Calu3 (cell line): ENCODE data around the gene SFXN1. TPM values are rescaled to one million over a fixed set of nuclear protein-coding genes. Genes with fewer than 3 reads are reported as not detected.

Source experiments
- BruUV-seq: library from RNA; stranded (reverse); fragments of 400-500 nt; replicated peaks from 2 replicates; lab custom pipeline; 2021; lab: Mats Ljungman, UMichigan
- CTCF ChIA-PET: fragments of 300-600 bp; sonication (Branson Sonifier 250); formaldehyde crosslinking; loops from one replicate; lab custom pipeline; 2022; ENCODE audit warnings: antibody characterized with exemption; lab: Charles Lee
- DNase-seq: peaks from one replicate; pipeline ENCODE4 v3.0.0; 2022
- H3K27ac Mint-ChIP-seq: one replicate; pipeline ENCODE4 v1.8.0; 2022; ENCODE audit warnings: mixed read lengths; ENCODE audit not compliant: unreplicated experiment
- H3K27me3 Mint-ChIP-seq: one replicate; pipeline ENCODE4 v1.8.0; 2022; ENCODE audit warnings: mixed read lengths; ENCODE audit not compliant: unreplicated experiment
- H3K36me3 Mint-ChIP-seq: one replicate; pipeline ENCODE4 v1.8.0; 2022; ENCODE audit warnings: mild to moderate bottlenecking, moderate library complexity, mixed read lengths; ENCODE audit not compliant: insufficient read depth, unreplicated experiment
- H3K4me1 Mint-ChIP-seq: one replicate; pipeline ENCODE4 v1.8.0; 2022; ENCODE audit warnings: mild to moderate bottlenecking, low read depth, mixed read lengths; ENCODE audit not compliant: unreplicated experiment
- H3K4me3 Mint-ChIP-seq: one replicate; pipeline ENCODE4 v1.8.0; 2022; ENCODE audit warnings: mild to moderate bottlenecking, low read depth, moderate library complexity, mixed read lengths; ENCODE audit not compliant: unreplicated experiment
- H3K9me3 Mint-ChIP-seq: one replicate; pipeline ENCODE4 v1.8.0; 2022; ENCODE audit warnings: low read depth, mixed read lengths; ENCODE audit not compliant: unreplicated experiment
- CTCF ChIP-seq: fragments of 200-600 bp; IDR thresholded peaks from one replicate; pipeline ENCODE4 v1.8.0; 2022; ENCODE audit warnings: antibody characterized with exemption; ENCODE audit not compliant: unreplicated experiment
- intact Hi-C: fragments of 100-400 bp; cut with micrococcal nuclease; formaldehyde crosslinking; loops from one replicate; pipeline ENCODE4 v1.10.0; 2022; ENCODE audit not compliant: unreplicated experiment
- total RNA-seq: library from RNA; stranded (reverse); gene quantifications from 2 replicates; pipeline ENCODE4 v1.2.3, GENCODE V29; 2022

Gene SFXN1
- total RNA-seq, 1 experiment from 2014 or later: 106 TPM

- Mint-ChIP-seq H3K27ac (no peak overlapping the region), H3K4me3 (no peak overlapping the region), H3K4me1 (no peaks in the 10 kb centered on the region), H3K27me3 (no peaks in the 10 kb centered on the region), H3K36me3 (peaks cover 30% of the 10 kb centered on the region), H3K9me3 (no peaks in the 10 kb centered on the region)
- no peak for DNase-seq
- TF ChIP-seq CTCF: no peak
- intact Hi-C loops: no loop called here
- CTCF ChIA-PET: interaction anchor here (0.6 kb wide), 1 partner anchor 1136 kb away, joined by 5 read pairs; no protein-coding TSS in a partner anchor
- BruUV-seq: no TSS peak
Measured at GRCh38 chr5:175523292-175523691, 44.9 kb downstream of the SFXN1 start.

- DNase-seq: no peak
- Mint-ChIP-seq H3K9me3 (no peaks in the 10 kb centered on the region), H3K4me1 (no peaks in the 10 kb centered on the region), H3K36me3 (peaks cover 23% of the 10 kb centered on the region), H3K27me3 (no peaks in the 10 kb centered on the region), H3K4me3 (no peak overlapping the region), H3K27ac (no peak overlapping the region)
- BruUV-seq: no TSS peak
- intact Hi-C loops: no loop called here
- TF ChIP-seq CTCF: no peak
- CTCF ChIA-PET: interaction anchor here (0.7 kb wide), 1 partner anchor 39 kb away, joined by 3 read pairs; no protein-coding TSS in a partner anchor
Measured at GRCh38 chr5:175524211-175524610, 45.9 kb downstream of the SFXN1 start.

GRCh38 chr5:175526691-175527090 lies 48.3 kb downstream of the SFXN1 start:
- no peaks in the 10 kb centered on the region for H3K4me1 Mint-ChIP-seq
- no peak for DNase-seq
- no peak overlapping the region for H3K27ac Mint-ChIP-seq
- CTCF ChIA-PET: no interaction called here
- H3K27me3 Mint-ChIP-seq: no peaks in the 10 kb centered on the region
- intact Hi-C loops: no loop called here
- peaks cover 14% of the 10 kb centered on the region for H3K36me3 Mint-ChIP-seq
- H3K9me3 Mint-ChIP-seq: no peaks in the 10 kb centered on the region
- TF ChIP-seq CTCF: no peak
- no TSS peak for BruUV-seq
- H3K4me3 Mint-ChIP-seq: no peak overlapping the region

GRCh38 chr5:175531361-175531760 lies 53.0 kb downstream of the SFXN1 start:
- Mint-ChIP-seq H3K36me3 (peaks cover 4% of the 10 kb centered on the region), H3K9me3 (no peaks in the 10 kb centered on the region), H3K27me3 (no peaks in the 10 kb centered on the region), H3K27ac (no peak overlapping the region), H3K4me1 (peaks cover 6% of the 10 kb centered on the region), H3K4me3 (no peak overlapping the region)
- intact Hi-C loops: loop anchor here (5.0 kb wide), 1 partner anchor 171 kb away; no protein-coding TSS in a partner anchor
- BruUV-seq: no TSS peak
- no peak for DNase-seq
- CTCF ChIA-PET: interaction anchor here (0.7 to 1.2 kb wide), 4 partner anchors 14 to 170 kb away, joined by 3 to 6 read pairs (median 4); no protein-coding TSS in a partner anchor
- TF ChIP-seq CTCF: no peak
